GM21515 (cell line): ENCODE data around the gene ACSL1.

ENCODE experiments used
- ATAC-seq: cut with Tn5 transposase; IDR thresholded peaks from one replicate; pipeline ENCODE4 v1.9.1; 2021; ENCODE audit not compliant: unreplicated experiment

The ACSL1 gene

GRCh38 chr4:184812651-184813181 lies 13.1 kb downstream of the ACSL1 start:
- no peak for ATAC-seq

DNA sequence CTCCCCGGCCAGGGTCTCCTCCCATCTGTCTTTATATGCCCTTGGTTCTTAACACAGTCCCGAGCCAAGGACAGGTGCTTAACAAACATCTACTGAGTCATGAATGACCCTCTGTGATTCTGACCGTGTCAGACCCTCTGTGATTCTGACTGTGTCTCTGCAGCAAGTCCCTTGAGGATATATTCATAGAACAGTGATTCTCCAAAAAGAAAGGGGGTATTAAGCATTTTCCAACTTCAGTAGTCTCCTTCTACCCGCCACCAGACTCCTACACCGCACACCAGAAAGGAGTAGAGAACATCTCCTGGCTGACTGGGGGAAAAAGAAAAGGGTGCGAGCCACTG lies 13.6 kb downstream of the ACSL1 start:
- ATAC-seq = no peak

DNA sequence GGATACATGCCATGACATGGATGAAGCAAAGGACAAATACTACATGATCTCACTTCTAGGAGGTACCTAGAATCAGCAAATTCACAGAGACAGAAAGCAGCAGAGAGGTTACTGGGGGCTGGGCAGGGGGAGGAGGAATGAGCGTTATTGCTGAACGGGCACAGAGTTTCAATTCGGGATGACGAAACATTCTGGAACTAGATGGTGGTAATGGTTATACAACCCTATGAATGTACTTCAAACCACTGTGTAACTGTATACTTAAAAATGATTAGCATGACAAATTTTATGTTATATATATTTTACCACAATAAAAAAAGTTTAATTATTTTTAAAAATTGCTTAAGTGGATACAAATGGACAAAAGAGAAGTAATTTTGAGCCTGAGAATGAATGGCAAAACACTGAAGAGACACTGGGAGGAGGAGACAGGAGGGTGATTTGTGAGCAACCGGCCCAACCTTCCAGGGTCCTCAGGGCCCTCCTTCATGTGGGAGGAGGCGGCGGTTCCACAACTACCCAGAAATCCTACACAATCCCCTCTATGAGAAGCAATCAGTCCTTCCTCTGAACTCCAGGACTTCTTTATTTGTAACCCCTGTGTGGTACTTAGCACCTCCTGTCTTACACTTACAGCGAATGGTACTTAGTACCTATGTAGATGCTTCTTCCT lies 14.1 kb downstream of the ACSL1 start:
- no peak for ATAC-seq

DNA sequence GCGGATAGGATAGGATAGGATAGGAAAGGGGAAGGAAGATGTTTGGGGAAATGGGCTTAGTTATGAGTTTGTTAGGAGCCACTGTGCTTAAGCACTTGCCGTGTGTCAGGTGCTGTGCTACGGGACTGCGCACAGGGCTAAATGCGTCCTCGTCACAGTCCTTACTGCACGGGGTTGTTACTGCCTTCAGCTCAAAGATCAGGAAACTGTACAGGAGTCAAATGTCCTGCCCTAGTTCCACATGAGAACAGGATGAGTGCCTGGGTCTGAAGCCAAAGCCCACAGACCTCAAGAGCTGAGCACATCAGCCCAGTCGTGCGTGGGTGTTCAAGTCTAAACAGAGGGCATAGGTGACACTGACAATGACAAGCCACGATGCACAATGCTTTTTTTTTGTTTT lies 15.0 kb downstream of the ACSL1 start:
- ATAC-seq = no peak

- ATAC-seq = no peak
Observed at GRCh38 chr4:184808713-184809050, 17.1 kb downstream of the ACSL1 start.

GRCh38 chr4:184807797-184808712 lies 17.7 kb downstream of the ACSL1 start:
- ATAC-seq = no peak

DNA sequence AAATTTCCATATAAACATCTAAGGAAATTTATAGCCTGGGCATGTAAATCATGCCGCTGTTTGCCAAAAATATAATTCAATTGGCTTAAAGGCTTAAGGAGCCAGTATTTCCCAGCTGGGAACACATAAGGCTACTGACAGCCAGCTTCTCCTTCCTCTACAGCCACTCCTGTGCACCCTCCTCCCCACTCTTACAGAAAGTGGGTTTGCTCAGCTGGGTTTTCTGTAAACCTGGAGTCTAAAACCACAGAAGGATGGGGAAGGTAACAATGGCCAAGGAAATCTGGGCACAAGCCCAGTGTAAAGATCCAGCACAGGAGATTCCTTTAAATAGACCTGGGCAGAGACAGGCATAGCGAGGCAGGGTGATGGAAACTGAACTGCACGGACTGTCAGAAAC lies 18.5 kb downstream of the ACSL1 start:
- ATAC-seq = no peak

- ATAC-seq = no peak
Observed at GRCh38 chr4:184806711-184807110, 19.1 kb downstream of the ACSL1 start.

- no peak for ATAC-seq
Observed at GRCh38 chr4:184806229-184806550, 19.6 kb downstream of the ACSL1 start.

- ATAC-seq = no peak
Observed at GRCh38 chr4:184805462-184806228, 20.1 kb downstream of the ACSL1 start.

- no peak for ATAC-seq
Observed at GRCh38 chr4:184804621-184805020, 21.1 kb downstream of the ACSL1 start.

DNA sequence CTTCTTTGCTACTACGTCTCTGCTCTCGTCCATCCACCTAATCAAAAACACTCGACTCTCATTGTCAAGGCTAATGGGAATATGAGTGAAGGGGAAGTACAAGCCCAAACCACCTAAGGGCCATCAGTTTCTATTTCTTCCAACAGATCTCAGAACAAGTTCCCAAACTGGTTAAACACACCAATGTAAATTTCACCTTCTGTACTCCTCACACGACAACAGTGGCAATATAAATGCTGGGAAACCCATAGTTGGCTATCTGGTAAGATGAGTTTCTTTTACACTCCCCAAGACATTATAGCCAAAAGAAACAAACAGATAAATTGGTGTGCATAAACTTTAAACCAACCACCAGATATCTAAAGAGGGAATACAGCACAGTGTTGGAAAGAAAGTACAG lies 21.9 kb downstream of the ACSL1 start:
- ATAC-seq = no peak

DNA sequence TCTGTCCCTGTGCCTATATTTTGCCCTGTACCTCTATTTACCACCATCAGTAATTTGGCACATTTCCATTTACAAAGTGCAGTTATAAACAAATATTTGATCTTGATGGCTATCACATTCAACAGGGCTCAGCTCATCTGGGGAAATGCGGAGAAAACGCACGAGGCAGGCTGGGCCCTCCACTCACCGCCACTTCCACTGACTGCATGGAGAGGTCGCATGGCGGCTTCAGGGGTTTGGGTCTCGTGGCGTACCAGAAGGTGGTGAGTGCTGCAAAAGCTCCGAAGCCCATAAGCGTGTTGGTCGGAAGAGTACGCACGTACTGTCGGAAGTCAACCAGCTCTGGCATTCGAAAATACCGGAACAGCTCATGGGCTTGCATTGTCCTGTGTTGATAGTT lies 22.6 kb downstream of the ACSL1 start:
- no peak for ATAC-seq

DNA sequence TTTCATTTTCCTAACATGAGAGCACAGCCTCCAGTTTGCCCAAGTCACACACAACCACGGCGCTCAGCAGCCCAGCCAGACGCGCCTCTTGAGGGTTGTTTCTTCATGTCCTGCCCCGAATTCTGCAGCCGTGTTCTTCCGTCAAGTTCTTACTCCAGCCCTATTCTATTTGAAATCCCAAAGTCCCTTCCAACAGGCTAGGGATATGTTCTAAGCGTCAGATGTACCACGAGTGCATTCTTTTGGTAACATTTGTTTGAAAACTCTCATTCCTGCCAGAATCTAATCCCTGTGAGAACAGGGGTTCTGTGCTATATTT lies 23.1 kb downstream of the ACSL1 start:
- ATAC-seq = no peak

DNA sequence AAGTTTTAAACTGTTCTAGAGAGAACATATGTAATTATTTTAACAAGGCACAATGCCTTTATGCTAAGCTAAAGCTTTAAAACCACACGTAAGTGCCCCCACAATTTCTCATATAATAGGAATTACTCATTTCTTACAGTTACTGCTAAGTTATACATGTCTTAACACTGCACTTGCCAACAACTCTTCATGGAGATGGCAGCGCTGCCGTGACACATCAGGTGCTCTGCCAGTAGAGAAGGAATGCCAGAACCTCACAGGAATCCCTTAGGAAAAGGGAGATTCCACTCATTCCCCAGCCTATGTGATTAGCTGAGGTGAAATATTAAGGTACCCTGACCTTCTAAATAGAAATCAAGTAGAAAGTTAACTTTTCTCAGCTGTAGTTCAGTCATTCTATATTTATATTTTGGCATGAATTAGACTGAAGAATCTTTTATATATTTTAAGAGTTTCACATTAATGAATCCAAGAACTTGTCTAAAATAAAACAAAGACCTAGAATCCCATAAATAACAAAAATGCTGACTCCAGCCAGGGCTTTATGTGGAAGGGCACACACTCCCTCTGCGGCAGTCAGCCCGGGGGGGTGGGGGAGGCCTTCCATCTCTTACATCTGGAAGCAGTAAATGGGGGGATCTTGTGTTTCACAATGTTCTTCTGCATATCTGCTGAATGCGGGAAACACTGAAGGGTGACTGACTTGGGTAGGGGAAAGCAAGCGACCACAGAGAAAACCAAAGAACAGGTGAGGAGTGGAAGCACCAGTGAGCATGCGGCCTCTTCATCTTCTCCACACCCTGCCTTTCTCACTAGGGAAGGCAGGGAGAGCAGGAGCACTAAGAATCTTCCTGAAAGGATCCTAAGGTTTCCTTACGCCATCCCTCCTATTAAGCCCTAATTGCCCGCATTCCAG lies 23.7 kb downstream of the ACSL1 start:
- no peak for ATAC-seq

GRCh38 chr4:184798504-184798903 lies 27.3 kb downstream of the ACSL1 start:
- ATAC-seq = no peak

DNA sequence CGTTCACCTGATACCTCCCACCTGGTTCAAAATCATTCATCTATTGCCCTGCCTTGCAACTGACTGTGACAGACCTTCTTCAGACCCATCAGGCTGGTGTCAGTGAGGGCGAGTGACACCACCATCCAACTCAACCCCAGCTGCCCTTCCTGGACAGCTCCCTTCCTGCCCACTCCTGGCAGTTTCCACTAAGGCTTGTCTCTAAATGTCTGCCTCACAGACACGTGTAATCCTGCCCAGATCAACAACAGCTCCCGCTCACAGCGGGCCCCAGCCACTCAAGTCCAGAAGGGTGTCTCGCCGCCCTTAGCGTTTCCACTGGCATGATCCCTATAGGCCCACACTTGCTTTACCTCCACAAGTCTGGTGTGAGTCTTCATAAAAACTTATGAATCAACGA lies 28.9 kb downstream of the ACSL1 start:
- ATAC-seq = no peak

DNA sequence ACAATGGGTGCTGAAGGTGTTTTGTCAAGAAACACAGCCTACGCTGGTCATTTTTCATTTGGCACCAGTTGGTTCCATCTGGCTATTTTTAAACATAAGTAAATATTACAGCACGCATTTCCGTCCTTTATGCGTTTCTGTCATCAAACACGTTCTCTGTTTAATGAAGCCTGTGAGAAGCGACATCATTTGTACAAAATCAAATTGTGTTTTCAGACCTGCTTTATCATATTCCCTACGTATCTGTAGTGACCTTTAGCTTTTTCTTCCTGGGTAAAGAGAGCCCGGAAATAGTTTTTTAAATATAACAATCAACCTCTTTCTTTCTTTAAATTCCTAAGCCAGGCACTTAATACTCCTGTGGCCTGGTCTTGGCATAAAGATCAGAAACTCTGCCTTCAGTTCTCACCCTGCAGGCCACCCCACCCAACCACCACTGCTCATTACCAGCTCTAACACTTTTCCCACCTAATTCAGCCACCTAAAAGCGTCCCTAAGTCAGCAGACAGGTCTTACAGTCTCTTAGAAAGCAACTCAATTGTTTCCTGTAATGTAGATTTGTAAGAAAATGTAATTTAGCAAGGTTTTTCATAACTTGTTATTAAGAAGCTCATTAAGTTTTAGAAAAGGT lies 30.4 kb downstream of the ACSL1 start:
- ATAC-seq = no peak

GRCh38 chr4:184794470-184794869 lies 31.3 kb downstream of the ACSL1 start:
- ATAC-seq = no peak

DNA sequence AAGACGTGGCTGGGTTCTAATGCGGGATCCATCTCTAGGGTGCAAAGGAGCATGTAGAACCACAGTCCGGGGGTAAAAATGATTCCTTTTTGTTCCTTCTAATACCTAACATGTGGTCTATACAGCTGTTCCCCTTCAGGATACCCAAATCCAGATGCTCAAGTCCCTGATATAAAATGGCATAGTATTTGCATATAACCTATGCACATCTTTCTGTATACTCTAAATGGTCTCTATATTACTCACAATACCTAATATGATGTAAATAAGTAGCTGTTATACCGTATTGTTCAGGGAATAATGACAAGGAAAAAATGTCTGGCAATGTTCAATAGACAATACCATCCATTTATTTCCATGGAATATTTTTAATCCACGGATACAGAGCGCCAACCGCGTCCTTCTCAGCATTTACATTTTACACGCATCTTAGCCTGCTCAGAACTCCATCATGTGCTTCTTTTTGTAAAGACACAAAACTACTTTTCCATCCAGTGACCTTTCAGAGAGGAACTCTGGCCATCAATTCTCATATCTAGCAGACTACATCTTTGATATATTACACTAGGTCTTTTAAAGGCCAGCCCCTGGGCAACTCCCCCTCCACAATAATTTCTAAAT lies 31.9 kb downstream of the ACSL1 start:
- ATAC-seq = no peak
